Activated B cell treated with CpG ODN at 0.5 μM for 24 hours (primary cell): ENCODE data around the gene BET1. TPM values are rescaled to one million over a fixed set of nuclear protein-coding genes. Genes with fewer than 3 reads are reported as not detected.

Source experiments
- ATAC-seq: fragments of 200-7000 bp; cut with Tn5 transposase; one replicate; pipeline ENCODE4 v1.10.0; 2021; ENCODE audit warnings: low read depth, mild to moderate bottlenecking, moderate library complexity
- CTCF ChIA-PET: fragments of 350-600 bp; sonication (Branson Sonifier 250); formaldehyde crosslinking; loops from one replicate; lab custom pipeline; 2021; ENCODE audit warnings: antibody characterized with exemption; lab: Charles Lee
- POLR2A ChIA-PET: fragments of 350-600 bp; sonication (Branson Sonifier 250); formaldehyde crosslinking; loops from one replicate; lab custom pipeline; 2021; ENCODE audit warnings: antibody characterized with exemption; lab: Charles Lee
- DNase-seq: peaks from one replicate; pipeline ENCODE4 v3.0.0; 2022
- H3K27ac Mint-ChIP-seq: one replicate; pipeline ENCODE4 v1.8.0; 2020; ENCODE audit warnings: mixed read lengths
- H3K27me3 Mint-ChIP-seq: one replicate; pipeline ENCODE4 v1.8.0; 2021; ENCODE audit warnings: mixed read lengths
- H3K36me3 Mint-ChIP-seq: one replicate; pipeline ENCODE4 v1.8.0; 2021; ENCODE audit warnings: low read depth, mixed read lengths
- H3K4me1 Mint-ChIP-seq: one replicate; pipeline ENCODE4 v1.8.0; 2021; ENCODE audit warnings: mixed read lengths
- H3K4me3 Mint-ChIP-seq: one replicate; pipeline ENCODE4 v1.8.0; 2020; ENCODE audit warnings: mild to moderate bottlenecking, mixed read lengths
- H3K9me3 Mint-ChIP-seq: one replicate; pipeline ENCODE4 v1.8.0; 2020; ENCODE audit warnings: mixed read lengths
- CTCF ChIP-seq: fragments of 200-600 bp; IDR thresholded peaks from one replicate; pipeline ENCODE4 v1.8.0; 2022; ENCODE audit warnings: antibody characterized with exemption, mild to moderate bottlenecking
- intact Hi-C: fragments of 100-400 bp; cut with micrococcal nuclease; formaldehyde crosslinking; loops from one replicate; pipeline ENCODE4 v1.15.1; 2024
- total RNA-seq: library from RNA; stranded (reverse); gene quantifications from 2 replicates; pipeline ENCODE4 v1.2.3, GENCODE V29; 2022

BET1 gene
- total RNA-seq, 1 donor from 2014 or later: 23.0 TPM

GRCh38 chr7:94043299-94043698 lies 39.1 kb upstream of the BET1 start:
- no peaks in the 10 kb centered on the region for H3K36me3 Mint-ChIP-seq
- intact Hi-C loops: loop anchor here (10.0 kb wide), 1 partner anchor 472 kb away; no protein-coding TSS in a partner anchor
- CTCF ChIA-PET: no interaction called here
- H3K27me3 Mint-ChIP-seq: no peaks in the 10 kb centered on the region
- no peak overlapping the region for H3K27ac Mint-ChIP-seq
- TF ChIP-seq CTCF: no peak
- POLR2A ChIA-PET: interaction anchor here (0.6 kb wide), 1 partner anchor 21 kb away, joined by 10 read pairs; no protein-coding TSS in a partner anchor
- no peak for DNase-seq
- peaks cover 69% of the 10 kb centered on the region for H3K4me1 Mint-ChIP-seq
- no peak overlapping the region for H3K4me3 Mint-ChIP-seq
- H3K9me3 Mint-ChIP-seq: peaks cover under 1% of the 10 kb centered on the region
- ATAC-seq: no peak

GRCh38 chr7:94042381-94042780 lies 38.2 kb upstream of the BET1 start:
- DNase-seq: no peak
- POLR2A ChIA-PET: interaction anchor here (0.7 kb wide), 1 partner anchor 20 kb away, joined by 4 read pairs; no protein-coding TSS in a partner anchor
- Mint-ChIP-seq H3K27me3 (no peaks in the 10 kb centered on the region), H3K36me3 (no peaks in the 10 kb centered on the region), H3K4me3 (no peak overlapping the region), H3K4me1 (peaks cover 60% of the 10 kb centered on the region), H3K9me3 (no peaks in the 10 kb centered on the region), H3K27ac (no peak overlapping the region)
- no peak for TF ChIP-seq CTCF
- ATAC-seq: peak; percentile 80
- intact Hi-C loops: loop anchor here (1.0 to 10.0 kb wide), 3 partner anchors 9 to 472 kb away; no protein-coding TSS in a partner anchor
- CTCF ChIA-PET: no interaction called here

- CTCF ChIA-PET: interaction anchor here (1.9 kb wide), 1 partner anchor 46 kb away, joined by 5 read pairs; no protein-coding TSS in a partner anchor
Measured at GRCh38 chr7:94041529-94041928, 37.4 kb upstream of the BET1 start.

GRCh38 chr7:94040254-94040653 lies 36.1 kb upstream of the BET1 start:
- ChIA-PET POLR2A (no interaction called here), CTCF (interaction anchor here (1.9 kb wide), 1 partner anchor 47 kb away, joined by 5 read pairs; no protein-coding TSS in a partner anchor)
- DNase-seq (no peak), ATAC-seq (no peak)
- Mint-ChIP-seq H3K9me3 (no peaks in the 10 kb centered on the region), H3K27me3 (no peaks in the 10 kb centered on the region), H3K27ac (no peak overlapping the region), H3K4me1 (peaks cover 67% of the 10 kb centered on the region), H3K4me3 (no peak overlapping the region), H3K36me3 (no peaks in the 10 kb centered on the region)
- TF ChIP-seq CTCF: no peak
- intact Hi-C loops: loop anchor here (10.0 kb wide), 1 partner anchor 475 kb away; no protein-coding TSS in a partner anchor

More at GRCh38 chr7:94041529-94041928, 37.4 kb upstream of the BET1 start:
- H3K9me3 Mint-ChIP-seq: no peaks in the 10 kb centered on the region
- POLR2A ChIA-PET: no interaction called here
- DNase-seq: no peak
- no peak overlapping the region for H3K4me3 Mint-ChIP-seq
- no peaks in the 10 kb centered on the region for H3K36me3 Mint-ChIP-seq
- ATAC-seq: no peak
- H3K27me3 Mint-ChIP-seq: no peaks in the 10 kb centered on the region
- H3K27ac Mint-ChIP-seq: no peak overlapping the region
- peaks cover 64% of the 10 kb centered on the region for H3K4me1 Mint-ChIP-seq
- intact Hi-C loops: loop anchor here (10.0 kb wide), 1 partner anchor 473 kb away; no protein-coding TSS in a partner anchor
- TF ChIP-seq CTCF: no peak

- H3K27ac Mint-ChIP-seq: peak overlapping the region; percentile 57
- H3K27me3 Mint-ChIP-seq: no peaks in the 10 kb centered on the region
- DNase-seq: no peak
- H3K36me3 Mint-ChIP-seq: no peaks in the 10 kb centered on the region
- H3K4me3 Mint-ChIP-seq: no peak overlapping the region
- CTCF ChIA-PET: no interaction called here
- no peaks in the 10 kb centered on the region for H3K9me3 Mint-ChIP-seq
- H3K4me1 Mint-ChIP-seq: peaks cover 61% of the 10 kb centered on the region
- intact Hi-C loops: loop anchor here (10.0 kb wide), 1 partner anchor 475 kb away; no protein-coding TSS in a partner anchor
- TF ChIP-seq CTCF: no peak
- POLR2A ChIA-PET: no interaction called here
- no peak for ATAC-seq
Measured at GRCh38 chr7:94039368-94040035, 35.3 kb upstream of the BET1 start.
